Stimulated activated CD8-positive, alpha-beta memory T cell treated with anti-CD3 and anti-CD28 coated beads, Interleukin-7, amount 100 ng/mL, for 48 hours (primary cell): ENCODE measurements around the gene KLHL8.

Experiments used
- DNase-seq, 2 donors: peaks; one replicate each; pipeline ENCODE4 v3.0.0-alpha.2; 2020; ENCODE audit warnings: low read depth in 1 of 2; ENCODE audit errors: extremely low read depth in 1 of 2

The KLHL8 gene

GRCh38 chr4:87126056-87126455 is 94.4 kb downstream of the KLHL8 start:
- no peak for DNase-seq

GRCh38 chr4:87122252-87122651 is 98.2 kb downstream of the KLHL8 start:
- DNase-seq: no peak

DNA sequence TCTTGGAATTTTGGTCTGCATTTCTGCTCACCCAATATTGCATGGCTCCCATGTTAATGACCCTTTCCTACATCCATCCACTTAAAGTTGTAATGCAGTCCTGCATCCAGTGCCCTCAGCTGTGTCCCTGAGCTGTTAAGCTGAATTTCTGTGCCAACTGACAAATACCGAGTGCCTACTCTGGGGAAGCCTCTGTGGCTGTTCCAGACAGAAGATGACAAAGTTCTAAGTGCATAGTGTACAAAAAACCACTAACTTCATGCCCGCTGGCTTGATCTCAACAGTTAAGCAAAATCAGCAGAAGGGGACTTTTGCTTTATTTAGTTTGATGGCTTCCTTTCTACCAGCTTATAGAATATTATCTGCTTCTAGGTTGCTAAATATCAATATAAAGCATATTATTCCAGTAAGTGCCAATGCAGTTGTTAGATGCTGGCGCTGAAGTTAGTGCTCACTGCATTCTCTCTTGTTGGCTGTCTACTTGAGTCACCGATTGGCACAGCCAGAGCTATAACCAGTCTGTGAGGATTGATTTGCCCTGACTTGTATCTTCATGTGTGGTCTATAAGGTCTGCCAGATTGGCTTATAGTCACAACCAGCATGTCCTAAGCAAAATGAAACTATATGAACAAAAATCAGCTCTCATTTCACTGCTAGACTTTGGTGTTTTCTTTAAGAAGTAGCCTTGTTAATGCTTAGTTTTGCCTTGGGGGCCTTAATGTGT is 98.9 kb downstream of the KLHL8 start:
- DNase-seq: no peak

DNA sequence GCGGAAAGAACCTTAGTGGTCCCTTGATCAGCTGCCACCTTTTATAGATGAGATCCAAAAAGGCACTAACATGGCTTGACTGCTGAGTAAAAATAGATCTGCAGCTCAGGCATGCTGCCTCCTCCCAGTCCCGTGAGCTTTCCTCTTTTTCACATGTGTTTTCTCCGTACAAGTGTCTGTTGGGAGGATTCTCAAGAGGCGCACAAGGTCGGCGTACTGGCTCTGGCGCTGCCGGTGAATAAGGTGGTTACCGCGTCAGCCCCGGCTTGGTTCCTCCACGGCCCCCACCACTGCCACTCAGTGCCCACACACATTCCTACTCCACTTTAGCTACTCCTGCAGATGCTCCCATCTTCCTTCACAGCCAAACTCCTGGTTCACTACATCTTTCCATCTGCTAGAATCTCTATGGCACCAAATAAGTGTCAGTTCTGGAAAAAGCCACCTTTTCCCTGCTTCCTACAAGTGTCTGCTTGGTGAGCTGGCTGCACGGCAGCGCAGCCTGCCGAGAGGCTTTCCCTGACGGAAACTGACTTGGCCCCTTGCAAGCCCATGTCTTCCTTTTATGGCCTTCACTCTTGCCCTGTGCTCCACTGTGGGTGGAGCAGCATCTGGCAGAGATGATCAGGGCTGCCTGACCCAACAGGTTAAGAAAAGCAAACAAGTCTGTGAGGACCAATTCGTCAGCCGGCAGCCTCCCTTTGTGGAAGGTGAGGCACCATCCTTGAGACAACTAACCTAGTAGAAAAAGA is 99.8 kb downstream of the KLHL8 start:
- no peak for DNase-seq

DNA sequence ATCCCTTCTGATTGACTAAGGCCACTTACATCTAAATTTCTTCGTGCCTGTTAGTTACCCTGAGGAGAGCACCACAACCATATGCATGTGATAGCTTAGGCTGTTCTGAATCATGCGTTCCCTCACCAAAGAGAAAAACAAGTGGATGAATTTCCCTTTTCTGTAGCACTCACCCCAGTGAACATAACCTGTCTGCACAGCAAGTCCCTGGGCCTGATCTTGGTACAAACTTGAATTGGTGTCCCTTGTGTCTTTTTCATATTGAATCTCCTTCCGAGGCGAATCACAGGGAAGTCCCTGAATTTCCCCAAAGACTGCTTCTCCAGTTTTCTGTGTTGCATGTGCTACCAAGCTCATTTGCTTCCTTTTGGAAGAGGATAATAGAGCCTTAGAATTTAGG is 100.4 kb downstream of the KLHL8 start:
- no peak for DNase-seq

DNA sequence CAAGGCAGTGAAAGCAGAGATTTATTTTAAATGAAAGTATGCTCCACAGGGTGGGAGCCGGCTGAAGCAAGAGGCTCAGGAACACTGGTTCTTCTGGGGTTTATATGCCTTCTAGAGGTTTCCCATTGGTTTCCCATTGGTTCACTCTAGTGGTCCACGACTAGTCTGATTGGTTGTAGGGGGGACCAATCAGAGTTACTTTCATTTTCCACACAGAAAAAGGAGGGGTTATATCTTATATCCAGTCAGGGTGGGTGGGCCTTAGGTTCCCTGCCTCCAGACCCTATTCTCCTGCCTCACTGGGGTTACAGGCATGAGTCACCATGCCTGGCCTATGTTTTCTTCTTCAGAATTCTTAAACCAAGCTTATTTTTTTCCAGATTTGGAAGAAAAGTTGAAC is 101.6 kb downstream of the KLHL8 start:
- DNase-seq: no peak

GRCh38 chr4:87118421-87118820 is 102.0 kb downstream of the KLHL8 start:
- DNase-seq: no peak

GRCh38 chr4:87117732-87118075 is 102.7 kb downstream of the KLHL8 start:
- DNase-seq: no peak

- DNase-seq: no peak
These were observed 103.2 kb downstream of the KLHL8 start for GRCh38 chr4:87117051-87117731.

DNA sequence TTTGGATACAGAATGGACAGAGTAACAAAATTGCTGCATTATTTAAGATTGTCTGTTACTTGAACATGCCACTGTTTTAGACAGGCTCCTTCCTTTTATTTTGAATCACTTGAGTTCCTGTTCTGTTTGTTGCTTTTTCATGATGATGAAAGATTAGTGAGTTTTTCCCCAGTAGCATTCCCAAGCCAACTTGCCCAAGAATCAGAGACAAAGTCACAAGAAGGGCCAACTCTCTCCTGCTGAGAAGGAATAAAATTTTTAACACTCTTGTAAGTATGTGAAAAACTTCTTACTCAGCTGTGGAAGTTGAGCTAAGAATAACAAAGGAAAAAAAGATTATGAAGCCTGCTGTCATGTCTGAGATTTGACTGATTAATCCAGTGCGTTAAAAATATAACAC is 104.2 kb downstream of the KLHL8 start:
- no peak for DNase-seq

DNA sequence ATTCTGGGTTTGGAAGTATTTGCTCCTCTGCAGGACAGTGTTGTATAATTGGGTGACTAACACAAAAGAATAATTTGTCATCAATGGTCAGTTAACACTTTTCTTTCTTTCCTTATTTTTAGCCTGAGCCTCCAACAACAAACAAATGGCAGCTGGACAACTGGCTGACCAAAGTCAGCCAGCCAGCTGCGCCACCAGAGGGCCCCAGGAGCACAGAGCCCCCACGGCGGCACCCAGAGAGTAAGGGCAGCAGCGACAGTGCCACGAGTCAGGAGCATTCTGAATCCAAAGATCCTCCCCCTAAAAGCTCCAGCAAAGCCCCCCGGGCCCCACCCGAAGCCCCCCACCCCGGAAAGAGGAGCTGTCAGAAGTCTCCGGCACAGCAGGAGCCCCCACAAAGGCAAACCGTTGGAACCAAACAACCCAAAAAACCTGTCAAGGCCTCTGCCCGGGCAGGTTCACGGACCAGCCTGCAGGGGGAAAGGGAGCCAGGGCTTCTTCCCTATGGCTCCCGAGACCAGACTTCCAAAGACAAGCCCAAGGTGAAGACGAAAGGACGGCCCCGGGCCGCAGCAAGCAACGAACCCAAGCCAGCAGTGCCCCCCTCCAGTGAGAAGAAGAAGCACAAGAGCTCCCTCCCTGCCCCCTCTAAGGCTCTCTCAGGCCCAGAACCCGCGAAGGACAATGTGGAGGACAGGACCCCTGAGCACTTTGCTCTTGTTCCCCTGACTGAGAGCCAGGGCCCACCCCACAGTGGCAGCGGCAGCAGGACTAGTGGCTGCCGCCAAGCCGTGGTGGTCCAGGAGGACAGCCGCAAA is 106.0 kb downstream of the KLHL8 start:
- no peak for DNase-seq

- DNase-seq: no peak
These were observed 108.4 kb downstream of the KLHL8 start for GRCh38 chr4:87112063-87112462.
